GM19099 (cell line): Measurements from ENCODE around the gene ZFX.

ENCODE experiments used
- POLR2A ChIP-seq: IDR thresholded peaks from 3 replicates; pipeline ENCODE4 v1.6.1; 2011; ENCODE audit warnings: low read depth; ENCODE audit not compliant: insufficient read length; ENCODE audit errors: extremely low read depth

Gene ZFX

GRCh38 chrX:24148535-24149350, 786 bp upstream of the ZFX start:
- TF ChIP-seq POLR2A = no peak

DNA sequence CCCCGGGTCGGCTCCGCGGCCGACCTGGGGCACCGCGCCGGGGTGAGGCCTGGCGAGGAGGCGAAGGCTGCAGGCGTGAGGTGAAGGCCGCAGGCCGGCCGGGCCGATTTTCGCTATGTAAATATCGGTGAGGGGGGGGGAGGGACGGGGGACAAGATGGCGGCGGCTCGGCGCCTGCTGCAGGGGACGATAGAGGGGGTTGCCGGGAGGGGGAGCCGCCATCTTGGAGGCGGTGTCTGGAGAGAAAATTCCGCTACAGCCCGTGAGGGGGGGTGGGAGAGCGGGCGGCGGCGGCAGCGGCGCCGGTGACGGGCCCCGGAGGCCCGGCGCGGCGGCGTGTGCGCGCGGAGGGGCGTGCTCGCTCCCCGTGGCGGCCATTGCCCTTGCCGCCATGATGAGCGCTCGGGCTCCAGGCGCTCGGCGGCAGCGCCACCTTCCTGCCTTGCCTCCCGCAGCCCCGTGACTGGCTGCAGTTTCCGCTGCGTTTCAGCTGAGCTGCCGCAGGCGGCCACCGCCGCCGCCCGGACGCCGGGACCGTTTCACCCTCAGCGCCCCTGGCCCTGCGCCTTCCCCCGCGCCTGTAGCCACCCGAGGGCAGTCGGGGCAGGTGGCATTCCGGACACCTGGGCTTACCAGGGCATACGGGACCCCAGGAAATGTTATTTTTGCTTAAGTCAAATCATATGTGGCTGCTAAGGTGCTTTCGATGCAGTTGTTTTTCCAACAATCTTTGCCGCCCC, 692 bp downstream of the ZFX start:
- TF ChIP-seq POLR2A = peak; percentile 64

DNA sequence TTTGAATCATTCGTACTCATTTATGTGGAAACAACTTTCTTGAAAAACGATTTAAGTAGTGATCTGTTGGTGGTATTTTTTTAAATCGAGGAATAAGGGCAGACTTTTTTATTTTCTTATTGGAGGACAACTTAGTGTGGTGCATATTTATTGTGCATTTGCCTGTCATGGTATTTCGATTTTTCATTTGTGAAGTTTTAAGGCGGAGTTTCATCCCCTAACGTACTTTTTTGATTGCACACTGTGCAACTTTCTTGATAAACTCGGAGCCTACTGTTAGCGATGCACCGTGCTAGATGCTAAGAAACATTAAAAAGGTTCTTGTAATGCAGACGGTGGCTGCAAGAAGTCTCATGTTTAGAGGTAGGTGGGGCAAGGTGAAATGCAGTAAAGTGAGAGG, 1.4 kb downstream of the ZFX start:
- TF ChIP-seq POLR2A = no peak

DNA sequence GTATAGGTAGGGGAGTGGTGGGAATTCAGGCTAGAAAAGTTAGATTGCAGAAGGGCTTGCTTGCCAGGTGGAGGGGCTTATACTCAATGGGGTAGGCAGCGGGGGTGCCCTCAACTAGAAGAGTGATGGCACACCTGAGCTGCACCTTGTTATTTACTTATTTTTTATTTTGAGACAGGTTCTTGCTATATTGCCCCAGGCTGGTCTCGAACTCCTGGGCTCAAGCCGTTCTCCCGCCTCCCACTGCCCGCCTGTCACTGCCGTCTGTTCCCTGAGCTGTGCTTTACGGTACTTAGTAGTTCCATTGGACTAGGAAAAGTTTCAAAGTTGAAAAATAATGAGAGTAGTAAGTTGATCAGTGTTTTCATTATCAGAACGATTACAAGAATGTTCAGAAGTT, 2.0 kb downstream of the ZFX start:
- no peak for TF ChIP-seq POLR2A

DNA sequence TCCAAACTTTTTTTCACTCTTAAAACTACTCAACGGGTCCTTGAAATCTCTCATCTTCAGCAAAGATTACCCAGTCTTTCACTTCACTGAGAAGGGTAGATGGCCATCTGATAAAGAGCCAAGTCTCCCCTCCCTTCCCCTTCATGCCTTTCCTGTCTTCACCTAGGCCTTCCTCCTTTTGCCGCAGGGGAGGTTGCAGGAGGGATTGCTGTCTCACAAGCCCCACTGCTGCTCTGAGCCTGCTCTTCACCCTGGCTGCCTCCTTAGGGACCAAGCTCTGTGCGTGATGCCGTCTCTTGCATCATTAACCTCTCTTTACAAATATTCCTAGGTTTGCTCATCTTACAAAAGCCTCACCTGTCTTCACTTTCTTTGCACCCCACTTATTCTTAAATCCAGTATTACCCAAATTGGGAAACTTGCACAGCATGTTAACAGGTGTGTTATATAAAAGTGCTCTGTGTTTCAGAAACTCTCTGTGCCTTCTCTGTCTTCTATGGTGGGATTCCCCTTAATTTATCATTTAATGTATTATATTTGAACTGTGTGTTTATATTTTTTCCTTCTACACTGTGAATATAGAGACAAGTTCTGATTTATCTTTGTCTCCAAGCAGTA, 3.8 kb downstream of the ZFX start:
- TF ChIP-seq POLR2A = no peak

DNA sequence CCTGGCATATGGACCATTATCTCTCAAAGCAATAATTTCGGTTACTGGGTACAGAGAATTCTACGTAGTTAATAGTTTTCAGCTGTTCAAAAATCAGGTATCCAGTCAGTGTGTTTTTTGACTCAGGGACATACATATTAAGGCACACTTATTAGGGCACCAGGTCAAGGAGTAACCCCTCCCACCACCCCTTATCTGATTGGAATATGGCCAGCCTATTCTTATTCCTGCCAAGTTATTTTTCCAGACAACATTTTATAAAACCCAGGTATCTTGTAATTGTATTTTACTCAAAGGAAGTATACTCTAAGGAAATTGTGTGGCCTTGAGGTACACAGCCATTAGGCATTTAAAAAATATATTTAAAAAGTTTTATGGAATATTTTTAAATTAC, 4.3 kb downstream of the ZFX start:
- TF ChIP-seq POLR2A = no peak

GRCh38 chrX:24154490-24155034, 5.0 kb downstream of the ZFX start:
- no peak for TF ChIP-seq POLR2A

GRCh38 chrX:24156177-24156576, 6.6 kb downstream of the ZFX start:
- no peak for TF ChIP-seq POLR2A

GRCh38 chrX:24158881-24159280, 9.4 kb downstream of the ZFX start:
- TF ChIP-seq POLR2A = no peak

GRCh38 chrX:24166078-24166477, 16.5 kb downstream of the ZFX start:
- TF ChIP-seq POLR2A = no peak

GRCh38 chrX:24167719-24168472, 18.4 kb downstream of the ZFX start:
- no peak for TF ChIP-seq POLR2A

GRCh38 chrX:24168807-24169206, 19.3 kb downstream of the ZFX start:
- no peak for TF ChIP-seq POLR2A

- no peak for TF ChIP-seq POLR2A
These were observed 19.7 kb downstream of the ZFX start for GRCh38 chrX:24169211-24169610.

- no peak for TF ChIP-seq POLR2A
These were observed 23.8 kb downstream of the ZFX start for GRCh38 chrX:24173115-24173847.

DNA sequence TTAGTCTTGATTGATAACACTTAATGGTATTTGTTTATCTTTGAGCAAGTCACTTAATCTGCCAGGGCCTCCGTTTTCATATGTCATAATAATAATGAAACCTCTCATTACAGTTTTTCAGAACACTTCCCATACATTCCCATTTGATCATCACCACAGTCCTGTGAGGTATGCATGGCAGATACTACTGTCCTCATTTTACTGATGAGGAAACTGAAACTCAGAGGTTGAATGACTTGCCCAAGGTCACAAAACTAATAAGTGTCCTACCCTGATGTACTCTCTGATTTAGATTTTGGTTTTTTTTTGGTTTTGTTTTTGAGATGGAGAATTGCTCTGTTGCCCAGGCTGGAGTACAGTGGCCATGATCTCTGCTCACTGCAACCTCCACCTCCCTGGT, 25.7 kb downstream of the ZFX start:
- no peak for TF ChIP-seq POLR2A

DNA sequence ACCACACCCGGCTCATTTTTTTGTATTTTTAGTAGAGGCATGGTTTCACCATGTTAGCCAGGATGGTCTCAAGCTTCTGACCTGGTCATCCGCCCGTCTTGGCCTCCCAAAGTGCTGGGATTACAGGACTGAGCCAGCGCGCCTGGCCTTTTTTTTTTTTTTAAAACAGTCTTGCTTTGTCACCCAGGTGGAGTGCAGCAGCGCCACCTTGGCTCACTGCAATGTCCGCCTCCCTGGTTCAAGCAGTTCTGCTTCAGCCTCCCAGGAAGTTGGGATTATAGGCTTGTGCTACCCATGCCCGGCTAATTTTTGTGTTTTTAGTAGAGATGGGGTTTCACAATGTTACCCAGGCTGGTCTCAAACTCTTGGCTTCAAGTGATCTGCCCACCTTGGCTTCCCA, 28.9 kb downstream of the ZFX start:
- no peak for TF ChIP-seq POLR2A
